HG03060 (cell line): ENCODE data around the gene CDC45.
"Not testable (repeated sequence)": the region's sequence is repeated elsewhere in the genome, so short reads cannot be mapped to it uniquely, and the experiment has no call there.

Experiments used
- ATAC-seq: cut with Tn5 transposase; IDR thresholded peaks from one replicate; pipeline ENCODE4 v1.9.1; 2021; ENCODE audit warnings: low read depth, moderate number of reproducible peaks; ENCODE audit not compliant: unreplicated experiment

Gene CDC45

GRCh38 chr22:19525116-19525660, 45.5 kb downstream of the CDC45 start:
- no peak for ATAC-seq

GRCh38 chr22:19525666-19526065, 45.9 kb downstream of the CDC45 start:
- ATAC-seq, result no peak

DNA sequence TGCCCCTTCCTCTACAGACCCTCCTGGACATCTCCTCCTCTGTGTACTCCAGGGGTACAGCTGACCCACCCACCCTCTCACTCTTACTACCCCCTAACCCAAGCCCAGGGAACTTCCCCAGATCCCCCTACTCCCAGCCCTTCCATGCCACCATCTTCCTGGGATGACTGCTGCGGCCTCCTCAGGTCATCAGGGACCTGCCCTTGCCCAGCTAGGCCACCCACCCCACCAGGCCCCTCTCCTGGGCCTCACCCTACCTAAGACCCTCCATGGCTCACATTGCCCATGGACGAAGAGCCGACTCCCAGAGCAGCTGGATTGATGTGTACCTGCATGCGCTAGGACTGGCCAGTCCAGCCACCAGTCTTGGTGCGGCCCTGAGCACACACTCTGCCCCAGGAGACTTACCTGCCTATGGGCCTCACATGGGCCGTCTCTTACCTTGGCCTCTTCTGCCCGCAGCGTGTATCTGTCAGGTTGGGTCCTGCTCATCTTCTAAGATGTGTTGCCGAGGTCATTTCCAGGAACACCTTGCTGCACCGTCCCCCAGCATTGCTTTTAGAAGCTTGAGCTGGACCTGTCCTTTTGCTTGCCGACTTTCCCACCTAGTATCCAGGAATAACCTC, 46.5 kb downstream of the CDC45 start:
- ATAC-seq, result no peak

DNA sequence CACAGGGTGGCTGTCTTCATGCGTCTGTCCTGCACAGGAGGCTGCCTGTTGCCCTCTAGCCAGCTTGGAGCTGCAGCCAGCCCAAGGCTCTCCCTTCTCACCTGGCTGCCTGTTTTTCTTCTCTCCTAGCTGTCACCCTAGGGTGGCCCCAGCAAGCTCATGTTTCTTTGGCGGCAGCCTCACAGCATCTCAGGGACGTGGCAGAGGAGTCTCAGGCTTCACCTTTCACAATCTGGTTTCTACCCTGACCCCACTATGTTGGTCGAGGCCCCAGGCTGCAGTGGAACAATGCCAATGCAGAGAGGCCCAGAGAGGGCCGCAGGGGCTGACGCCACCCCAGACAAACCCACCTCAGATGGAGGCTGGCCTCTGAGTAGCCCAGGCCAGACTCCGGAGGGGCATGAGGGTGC, 47.0 kb downstream of the CDC45 start:
- ATAC-seq, result no peak

DNA sequence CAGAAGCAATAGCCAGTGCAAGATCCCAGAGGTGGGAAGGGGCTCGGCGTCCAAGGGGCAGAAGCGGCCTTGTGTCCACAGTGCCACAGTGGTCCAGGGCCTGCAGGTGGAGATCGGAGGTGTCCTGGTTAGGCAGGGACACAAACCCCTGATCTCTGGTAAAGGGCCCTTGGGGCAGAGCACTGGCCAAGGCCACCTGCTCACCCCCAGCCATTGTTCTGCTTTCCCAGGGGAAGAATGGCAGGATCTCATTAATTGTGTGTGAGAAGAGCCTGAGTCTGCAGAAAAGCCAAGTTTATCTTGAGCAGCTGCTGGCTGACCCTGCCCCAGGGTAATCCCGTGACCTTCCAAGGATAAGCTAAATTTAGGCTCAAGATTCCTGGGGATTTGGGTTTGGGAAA, 47.6 kb downstream of the CDC45 start:
- no peak for ATAC-seq

DNA sequence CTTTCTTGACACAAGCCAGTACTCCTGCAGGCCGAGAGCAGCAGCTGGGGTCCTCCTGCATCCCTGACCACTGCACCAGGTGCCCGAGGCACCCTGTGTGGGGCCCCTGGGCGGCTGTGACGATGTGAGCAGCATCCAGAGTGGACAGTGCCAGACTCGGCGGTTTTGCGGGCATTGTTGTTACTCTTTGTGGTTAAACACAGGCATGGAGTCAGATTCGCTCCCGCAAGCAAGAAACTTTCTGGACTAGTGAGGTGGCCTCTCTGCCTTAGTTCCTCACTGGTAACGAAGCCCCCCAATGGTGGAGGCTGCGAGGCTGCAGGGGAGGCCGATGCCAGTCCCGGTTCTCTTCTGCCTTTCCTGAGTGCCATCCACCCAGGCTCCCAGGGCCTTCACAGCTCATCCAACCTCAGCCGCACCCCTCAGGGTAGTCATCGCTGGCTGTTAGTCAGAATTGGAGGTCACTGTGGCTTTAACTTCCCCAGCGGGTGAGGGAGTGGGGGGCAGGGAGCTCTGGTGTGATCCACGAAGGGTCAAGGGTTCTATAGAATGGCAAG, 48.2 kb downstream of the CDC45 start:
- no peak for ATAC-seq

GRCh38 chr22:19529811-19530210, 50.1 kb downstream of the CDC45 start:
- ATAC-seq, result no peak

GRCh38 chr22:19530751-19531150, 51.0 kb downstream of the CDC45 start:
- no peak for ATAC-seq

DNA sequence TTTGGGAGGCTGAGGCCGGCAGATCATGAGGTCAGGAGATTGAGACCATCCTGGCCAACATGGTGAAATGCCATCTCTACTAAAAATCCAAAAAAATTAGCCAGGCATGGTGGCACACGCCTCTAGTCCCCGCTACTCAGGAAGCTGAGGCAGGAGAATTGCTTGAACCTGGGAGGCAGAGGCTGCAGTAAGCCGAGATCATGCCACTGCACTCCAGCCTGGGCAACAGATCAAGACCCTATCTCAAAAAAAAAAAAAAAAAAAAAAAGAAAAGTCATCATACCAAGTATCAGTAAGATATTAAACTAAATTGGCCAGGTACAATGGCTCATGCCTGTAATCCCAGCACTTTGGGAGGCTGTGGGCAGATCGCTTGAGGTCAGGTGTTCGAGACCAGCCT, 51.6 kb downstream of the CDC45 start:
- not testable (repeated sequence) for ATAC-seq

DNA sequence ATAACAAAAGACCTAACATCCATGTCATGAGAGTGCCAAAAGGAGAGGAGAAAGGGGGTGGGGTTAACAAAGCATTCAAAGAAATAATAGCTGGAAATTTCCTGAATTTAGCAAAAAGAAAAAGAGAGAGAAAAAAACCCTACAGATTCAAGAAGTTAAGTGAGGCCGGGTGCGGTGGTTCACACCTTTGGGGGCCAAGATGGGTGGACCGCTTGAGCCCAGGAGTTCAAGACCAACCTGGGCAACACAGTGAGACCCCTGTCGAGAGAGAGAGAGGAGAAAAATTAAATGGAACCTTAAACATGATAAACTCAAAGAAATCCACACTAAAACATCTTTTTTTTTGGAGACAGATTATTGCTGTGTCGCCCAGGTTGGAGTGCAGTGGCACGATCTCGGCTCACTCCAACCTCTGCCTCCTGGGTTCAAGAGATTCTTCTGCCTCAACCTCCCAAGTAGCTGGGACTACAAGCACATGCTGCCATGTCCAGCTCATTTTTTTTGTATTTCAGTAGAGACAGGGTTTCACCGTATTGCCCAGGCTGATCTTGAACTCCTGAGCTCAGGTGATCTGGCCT, 53.4 kb downstream of the CDC45 start:
- no peak for ATAC-seq

- no peak for ATAC-seq
Observed at GRCh38 chr22:19533857-19534256, 54.1 kb downstream of the CDC45 start.

GRCh38 chr22:19535001-19535400, 55.3 kb downstream of the CDC45 start:
- ATAC-seq, result no peak

DNA sequence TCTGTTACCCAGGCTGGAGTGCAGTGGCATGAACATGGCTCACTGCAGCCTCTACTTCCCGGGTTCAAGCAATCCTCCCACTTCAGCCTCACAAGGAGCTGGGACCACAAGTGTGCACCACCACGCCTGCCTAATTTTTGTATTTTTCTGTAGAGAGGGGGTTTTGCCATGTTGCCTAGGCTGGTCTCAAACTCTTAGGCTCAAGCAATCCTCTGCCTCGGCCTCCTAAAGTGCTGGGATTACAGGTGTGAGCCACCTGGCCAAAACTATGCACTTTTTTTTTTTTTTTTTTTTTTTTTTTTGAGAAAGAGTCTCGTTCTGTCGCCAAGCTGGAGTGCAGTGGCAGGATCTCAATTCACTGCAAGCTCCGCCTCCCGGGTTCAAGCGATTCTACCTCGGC, 56.8 kb downstream of the CDC45 start:
- no peak for ATAC-seq

DNA sequence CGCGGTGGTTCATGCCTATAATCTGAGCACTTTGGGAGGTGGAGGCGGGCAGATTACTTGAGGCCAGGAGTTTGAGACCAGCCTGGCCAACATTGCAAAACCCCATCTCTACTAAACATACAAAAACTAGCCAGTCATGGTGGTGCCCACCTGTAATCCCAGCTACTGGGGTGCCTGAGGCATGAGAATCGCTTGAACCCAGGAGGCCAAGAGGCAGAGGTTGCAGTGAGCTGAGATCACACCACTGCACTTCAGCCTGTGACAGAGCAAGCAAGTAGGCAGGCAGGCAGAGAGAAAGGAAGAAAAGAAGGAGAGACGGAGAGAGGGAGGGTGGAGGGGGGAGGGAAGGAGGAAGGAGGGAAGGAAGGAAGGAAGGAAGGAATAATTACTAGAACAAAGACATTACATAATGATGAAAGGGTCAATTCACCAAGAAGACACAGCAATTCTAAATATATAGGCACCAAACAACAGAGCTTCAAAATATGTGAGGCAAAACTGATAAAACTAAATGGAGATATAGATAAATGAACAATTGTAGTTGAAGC, 58.3 kb downstream of the CDC45 start:
- no peak for ATAC-seq

- ATAC-seq, result no peak
Observed at GRCh38 chr22:19540394-19540793, 60.7 kb downstream of the CDC45 start.

GRCh38 chr22:19543970-19544708, 64.4 kb downstream of the CDC45 start:
- ATAC-seq, result no peak

GRCh38 chr22:19545935-19546207, 66.2 kb downstream of the CDC45 start:
- no peak for ATAC-seq

- ATAC-seq, result no peak
Observed at GRCh38 chr22:19546680-19547079, 67.0 kb downstream of the CDC45 start.

- no peak for ATAC-seq
Observed at GRCh38 chr22:19547620-19548019, 67.9 kb downstream of the CDC45 start.

DNA sequence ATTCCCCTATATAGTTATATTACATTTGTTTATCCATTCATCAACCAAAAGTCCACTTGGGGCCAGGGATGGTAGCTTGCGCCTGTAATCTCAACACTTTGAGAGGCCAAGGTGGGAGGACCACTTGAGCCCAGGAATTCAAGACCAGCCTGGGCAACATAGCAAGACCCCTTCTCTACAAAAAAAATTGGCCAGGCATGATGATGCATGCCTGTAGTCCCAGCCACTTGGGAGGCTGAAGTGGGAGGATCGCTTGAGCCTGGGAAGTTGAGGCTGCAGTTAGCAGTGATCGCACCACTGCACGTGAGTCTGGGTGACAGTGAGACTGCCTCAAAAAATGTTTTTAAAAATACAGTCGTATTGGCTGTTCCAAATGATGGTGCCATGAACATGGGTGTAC, 68.7 kb downstream of the CDC45 start:
- not testable (repeated sequence) for ATAC-seq

DNA sequence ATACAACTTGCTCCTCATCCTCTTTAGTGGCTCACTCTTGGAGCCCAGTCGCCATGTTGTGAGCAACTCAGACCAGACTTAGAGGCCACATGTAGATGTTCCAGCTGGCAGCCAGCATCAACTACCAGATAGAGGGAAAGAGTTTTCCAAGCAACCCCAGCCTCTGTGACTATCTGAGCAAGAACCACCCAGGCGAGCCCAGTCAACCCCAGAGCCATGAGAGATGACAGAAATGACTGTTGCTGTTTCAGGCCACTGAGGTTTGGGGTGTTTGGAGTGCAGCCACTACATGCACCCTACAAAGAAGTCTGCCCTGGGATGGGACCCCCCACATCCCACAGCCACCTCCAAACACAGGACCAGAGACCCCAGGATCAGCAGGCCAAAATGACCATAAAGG, 69.2 kb downstream of the CDC45 start:
- no peak for ATAC-seq
